ENCODE measurements around the gene TTYH3. TPM values are rescaled to one million over a fixed set of nuclear protein-coding genes. Genes with fewer than 3 reads are reported as not detected.

The TTYH3 gene
- total RNA-seq, 1 experiment from 2014 or later, result 122 TPM

DNA sequence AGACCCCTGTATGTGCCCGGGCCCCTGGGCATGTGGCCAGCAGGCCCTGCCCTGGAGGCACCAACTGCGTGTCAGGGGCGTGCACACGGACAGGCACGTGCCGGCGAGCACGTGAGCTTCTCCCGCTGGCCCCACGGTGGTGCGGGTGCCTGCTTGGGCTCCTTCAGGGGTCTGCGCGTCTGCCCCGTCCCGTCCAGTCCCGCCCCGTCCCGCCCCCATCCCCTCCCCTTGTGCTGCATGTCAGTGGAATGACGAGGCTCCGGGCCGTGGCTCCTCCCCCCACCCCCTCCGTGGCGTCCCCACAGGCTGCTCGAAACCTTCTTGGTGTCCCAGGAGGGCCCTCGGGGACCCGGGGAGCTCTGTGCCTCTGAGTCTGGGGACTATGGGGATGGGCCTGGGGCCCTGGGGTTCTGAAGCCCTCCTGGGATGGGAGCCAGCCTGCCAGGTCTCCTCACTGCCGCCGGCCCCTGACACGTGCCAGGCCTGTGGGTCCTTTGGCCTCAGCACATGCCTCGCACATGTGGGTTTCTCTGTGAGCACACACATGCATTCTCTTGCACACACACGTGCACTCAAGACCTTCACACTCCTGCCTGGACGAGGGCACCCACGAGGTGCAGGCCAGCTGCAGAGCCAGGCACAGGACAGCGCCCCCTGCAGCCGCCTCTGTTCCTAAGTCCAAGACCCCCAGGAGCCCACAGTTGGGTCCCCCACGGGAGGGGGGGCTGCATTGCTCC is 28.7 kb downstream of the TTYH3 start:
- Histone ChIP-seq H4K8ac (replicated peaks; ENCODE audit: insufficient read length, low read depth, low read length) (no peak overlapping the region), H4K20me1 (ENCODE audit: control insufficient read depth, insufficient read depth, insufficient read length) (no peaks in the 10 kb centered on the region), H3K18ac (ENCODE audit: insufficient read length, low read depth, low read length) (no peak overlapping the region), H3K23me2 (ENCODE audit: insufficient read length, low read depth, low read length, poor library complexity, severe bottlenecking) (no peaks in the 10 kb centered on the region), H3K27me3 (ENCODE audit: insufficient read depth, low read length) (no peaks in the 10 kb centered on the region), H2BK5ac (ENCODE audit: insufficient read length, low read length) (no peak overlapping the region), H3K79me2 (ENCODE audit: insufficient read depth, low read length) (no peaks in the 10 kb centered on the region), H2AFZ (ENCODE audit: low read length) (no peak overlapping the region), H3K23ac (ENCODE audit: insufficient read length, low read depth, low read length) (no peak overlapping the region), H3K79me1 (ENCODE audit: insufficient read depth, low read depth, low read length, poor library complexity, severe bottlenecking) (no peaks in the 10 kb centered on the region), H3K4me1 (ENCODE audit: insufficient read depth, low read length) (no peaks in the 10 kb centered on the region; the same call in 1 of the 2 replicates), H3K27ac (ENCODE audit: insufficient read length, low read depth, low read length) (no peak overlapping the region), H3K9ac (ENCODE audit: extremely low read depth, insufficient read length, low read length) (no peak overlapping the region), H3K4me2 (ENCODE audit: insufficient read depth, insufficient read length, low read length) (no peak overlapping the region), H2BK20ac (ENCODE audit: low read depth, low read length, poor library complexity, severe bottlenecking) (no peak overlapping the region), H4K5ac (ENCODE audit: insufficient read length, low read depth, low read length) (no peak overlapping the region), H2BK120ac (ENCODE audit: low read depth, low read length, poor library complexity, severe bottlenecking) (no peak overlapping the region), H2AK5ac (ENCODE audit: insufficient read length, low read length) (no peak overlapping the region), H2BK15ac (ENCODE audit: low read depth, low read length) (no peak overlapping the region), H3K14ac (ENCODE audit: insufficient read depth, low read length) (no peak overlapping the region), H4K91ac (ENCODE audit: insufficient read length, low read depth, low read length) (no peak overlapping the region), H3T11ph (ENCODE audit: low read length) (no peak overlapping the region), H2BK12ac (ENCODE audit: insufficient read length, low read depth, low read length) (no peak overlapping the region), H3K4ac (ENCODE audit: low read depth, low read length) (no peak overlapping the region), H3K56ac (ENCODE audit: insufficient read length, low read depth, low read length) (no peak overlapping the region), H3K9me3 (ENCODE audit: control insufficient read depth, low read depth, low read length) (no peaks in the 10 kb centered on the region)
- H3K9me3 Mint-ChIP-seq, result no peaks in the 10 kb centered on the region; a peak in 1 of 5 replicates
- DNase-seq, result no peak
- no CpG with 5 or more reads among the region's 36 CpGs for WGBS (ENCODE audit: extremely low coverage, insufficient read length, low lambda C conversion rate)
- peak; percentile 69 for TF ChIP-seq CTCF (conservative IDR thresholded peaks at IDR 0.05)
- peaks cover 7 to 28% (median 22%) of the 10 kb centered on the region in 3 experiments for H3K36me3 Mint-ChIP-seq (ENCODE audit: insufficient read depth in 1 of 3, low read depth in 3 of 3)
- H3K4me1 Mint-ChIP-seq, result peaks cover 5 to 14% of the 10 kb centered on the region in 2 experiments; a peak in 2 of 4 replicates
- peaks cover 2% of the 10 kb centered on the region for H3K27me3 Mint-ChIP-seq (ENCODE audit: low read depth)
- peak overlapping the region in 1 of 3 experiments; percentile 59; a peak in 1 of 7 replicates for H3K27ac Mint-ChIP-seq
- H3K4me3 Mint-ChIP-seq, result no peak overlapping the region; a peak in 1 of 5 replicates
